Measurements from ENCODE around the gene RNASE7. TPM values are rescaled to one million over a fixed set of nuclear protein-coding genes. Genes with fewer than 3 reads are reported as not detected.

RNASE7 gene
- total RNA-seq, 2 donors from 2014 or later, result not detected

DNA sequence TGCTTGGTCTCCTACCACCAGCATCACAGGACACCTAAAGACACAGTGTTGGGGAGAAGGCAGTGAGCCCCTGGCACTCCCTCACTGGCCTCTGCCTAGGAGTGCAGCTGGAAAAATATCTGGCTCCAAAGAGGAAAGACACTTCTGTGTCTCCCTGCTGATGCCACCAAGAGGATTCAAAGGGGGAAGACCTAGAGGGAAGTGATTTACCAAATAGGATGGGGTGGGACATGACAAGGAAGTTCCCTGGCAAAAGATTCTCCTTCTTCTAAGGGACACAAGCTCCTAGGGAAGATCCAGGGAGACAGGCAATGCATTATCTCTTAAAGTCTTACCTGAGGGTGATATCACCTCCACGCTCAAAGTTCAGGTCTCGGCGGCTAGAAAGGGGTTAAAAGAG lies 23.4 kb upstream of the RNASE7 start:
- ATAC-seq, result no peak
- H3K9me3 Mint-ChIP-seq, result no peaks in the 10 kb centered on the region
- no peak overlapping the region for H3K27ac Mint-ChIP-seq
- DNase-seq (ENCODE audit: low spot score in 2 of 2), result no peak
- no peaks in the 10 kb centered on the region for H3K36me3 Mint-ChIP-seq

DNA sequence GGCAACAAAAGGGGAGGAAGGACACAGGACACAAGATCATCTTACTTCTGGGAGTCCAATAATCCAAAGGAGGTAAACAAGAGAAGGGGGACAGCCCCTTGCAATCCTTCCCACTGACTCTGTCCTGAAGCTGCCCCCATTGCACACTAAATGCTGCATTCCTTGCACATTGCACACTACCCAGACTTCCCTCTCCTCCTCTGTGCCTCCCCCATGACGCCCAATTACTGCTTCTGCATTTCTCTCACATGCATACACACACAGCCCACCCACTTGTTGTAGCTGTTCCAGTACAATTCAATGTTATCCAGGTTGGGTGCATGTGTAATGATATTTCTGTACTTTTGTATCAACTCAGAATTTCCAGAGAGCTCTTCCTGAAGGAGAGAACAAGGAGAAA lies 22.8 kb upstream of the RNASE7 start:
- H3K36me3 Mint-ChIP-seq, result no peaks in the 10 kb centered on the region
- ATAC-seq (no peak), DNase-seq (ENCODE audit: low spot score in 2 of 2) (no peak)

DNA sequence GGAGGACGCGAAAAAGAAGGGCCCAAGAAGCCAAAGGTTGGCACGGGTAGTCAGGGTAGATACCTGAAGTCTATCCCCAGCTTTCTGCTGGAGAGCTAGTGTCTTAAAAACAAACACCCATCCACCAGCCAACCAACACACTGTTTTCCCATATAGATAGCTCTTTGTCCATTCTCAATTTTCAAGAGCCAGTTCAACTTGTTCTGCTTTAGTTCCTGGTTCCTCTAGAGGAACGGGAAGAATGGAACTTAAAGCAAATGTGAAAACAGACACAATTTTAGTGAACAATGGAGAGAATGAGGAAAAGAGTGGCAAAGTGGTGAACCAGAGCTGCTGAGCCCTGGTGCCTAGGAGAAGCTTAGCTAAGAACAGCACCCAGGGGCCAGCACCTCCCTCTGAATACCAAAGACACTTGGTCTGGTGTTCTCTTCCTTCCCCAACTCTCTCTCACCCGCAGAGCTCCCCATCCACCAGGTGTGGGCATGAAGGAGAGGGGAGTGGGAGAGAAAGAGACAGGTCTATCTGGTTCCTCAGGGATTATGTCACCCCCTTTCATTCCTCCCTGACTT lies 21.1 kb upstream of the RNASE7 start:
- ATAC-seq (no peak), DNase-seq (ENCODE audit: low spot score in 2 of 2) (no peak)
- Mint-ChIP-seq H3K27ac (peak overlapping the region in 1 of 2 donors; percentile 11), H3K9me3 (no peaks in the 10 kb centered on the region), H3K36me3 (no peaks in the 10 kb centered on the region)

More for the DNA sequence above, 22.8 kb upstream of the RNASE7 start:
- Mint-ChIP-seq H3K9me3 (no peaks in the 10 kb centered on the region), H3K27ac (no peak overlapping the region)

DNA sequence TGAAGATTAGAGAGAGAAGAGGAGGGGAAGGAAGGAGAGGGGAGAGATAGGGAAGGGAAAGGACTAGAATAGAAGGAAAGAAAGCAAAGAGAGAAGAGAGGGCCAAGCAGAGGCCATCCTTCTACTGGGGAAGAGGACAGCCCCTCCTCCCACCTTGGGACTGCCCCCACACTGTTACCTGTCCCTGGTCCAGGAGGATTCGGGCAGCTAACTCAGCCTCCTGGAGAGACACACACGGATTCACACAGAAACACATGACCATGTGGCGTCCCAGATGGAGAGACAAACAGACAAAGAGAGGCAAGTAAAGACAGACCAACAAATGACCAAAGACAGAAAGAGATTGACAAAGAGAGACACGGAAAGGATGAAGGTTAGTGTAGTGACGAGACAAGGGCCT lies 19.5 kb upstream of the RNASE7 start:
- Mint-ChIP-seq H3K27ac (no peak overlapping the region), H3K9me3 (no peaks in the 10 kb centered on the region), H3K36me3 (no peaks in the 10 kb centered on the region)
- no peak for DNase-seq (ENCODE audit: low spot score in 2 of 2)
- no peak for ATAC-seq

DNA sequence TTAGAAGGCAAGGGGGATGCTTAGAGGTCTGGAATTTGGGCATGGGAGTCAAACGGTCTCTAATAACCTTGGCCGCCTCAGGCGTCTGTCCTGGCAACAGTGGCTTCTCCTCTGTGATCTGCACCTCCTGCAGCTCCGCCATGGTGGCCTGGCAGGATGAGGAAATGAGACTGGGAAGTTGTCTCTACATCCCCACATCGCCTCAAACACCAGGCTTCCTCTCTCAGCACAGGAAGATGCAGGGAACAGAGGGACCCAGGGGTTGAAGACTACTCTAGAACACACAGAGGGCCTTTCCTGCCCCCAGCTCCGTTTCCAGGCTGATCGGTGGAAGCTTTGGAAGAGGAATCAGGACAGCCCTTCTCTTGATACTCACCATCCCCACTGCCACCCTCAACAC lies 19.0 kb upstream of the RNASE7 start:
- Mint-ChIP-seq H3K27ac (no peak overlapping the region), H3K36me3 (no peaks in the 10 kb centered on the region), H3K9me3 (no peaks in the 10 kb centered on the region)
- DNase-seq (ENCODE audit: low spot score in 2 of 2) (no peak), ATAC-seq (no peak)

DNA sequence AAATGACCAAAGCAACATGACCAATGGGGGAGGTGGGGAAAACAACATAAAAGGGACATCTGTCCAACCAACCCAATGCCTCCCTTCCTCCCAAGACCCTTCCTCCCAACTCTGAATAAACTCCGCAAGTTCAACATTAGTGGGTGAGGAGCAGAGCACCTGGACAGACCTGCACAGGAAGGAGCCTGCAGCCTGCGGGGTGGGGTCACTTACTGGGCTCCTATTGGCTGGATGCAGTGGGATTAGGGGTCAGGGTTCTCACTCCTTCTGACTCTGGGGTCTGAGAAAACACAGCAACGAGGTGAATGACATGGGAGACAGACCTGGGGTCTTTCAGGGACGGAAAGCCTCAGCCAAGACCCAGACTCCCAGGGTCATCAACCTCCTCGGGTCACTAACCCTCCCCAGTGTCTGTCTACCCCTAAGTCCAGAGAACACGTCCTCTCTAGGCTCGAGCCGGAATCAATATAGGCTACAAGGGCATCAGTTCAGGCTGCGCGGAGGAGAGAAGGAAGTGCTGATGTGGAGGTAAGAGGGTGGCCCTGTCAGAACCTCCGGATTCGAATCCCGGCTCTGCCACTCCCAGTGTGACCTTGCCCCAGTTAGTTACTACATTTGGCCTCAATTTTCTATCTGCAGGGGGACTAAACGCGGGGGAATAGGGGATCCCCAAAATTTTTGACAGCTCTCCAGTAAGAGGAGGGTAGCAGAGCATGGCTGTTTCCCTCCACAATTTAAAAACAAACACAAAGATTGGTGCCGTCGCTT lies 18.2 kb upstream of the RNASE7 start:
- DNase-seq (ENCODE audit: low spot score in 2 of 2), result no peak

DNA sequence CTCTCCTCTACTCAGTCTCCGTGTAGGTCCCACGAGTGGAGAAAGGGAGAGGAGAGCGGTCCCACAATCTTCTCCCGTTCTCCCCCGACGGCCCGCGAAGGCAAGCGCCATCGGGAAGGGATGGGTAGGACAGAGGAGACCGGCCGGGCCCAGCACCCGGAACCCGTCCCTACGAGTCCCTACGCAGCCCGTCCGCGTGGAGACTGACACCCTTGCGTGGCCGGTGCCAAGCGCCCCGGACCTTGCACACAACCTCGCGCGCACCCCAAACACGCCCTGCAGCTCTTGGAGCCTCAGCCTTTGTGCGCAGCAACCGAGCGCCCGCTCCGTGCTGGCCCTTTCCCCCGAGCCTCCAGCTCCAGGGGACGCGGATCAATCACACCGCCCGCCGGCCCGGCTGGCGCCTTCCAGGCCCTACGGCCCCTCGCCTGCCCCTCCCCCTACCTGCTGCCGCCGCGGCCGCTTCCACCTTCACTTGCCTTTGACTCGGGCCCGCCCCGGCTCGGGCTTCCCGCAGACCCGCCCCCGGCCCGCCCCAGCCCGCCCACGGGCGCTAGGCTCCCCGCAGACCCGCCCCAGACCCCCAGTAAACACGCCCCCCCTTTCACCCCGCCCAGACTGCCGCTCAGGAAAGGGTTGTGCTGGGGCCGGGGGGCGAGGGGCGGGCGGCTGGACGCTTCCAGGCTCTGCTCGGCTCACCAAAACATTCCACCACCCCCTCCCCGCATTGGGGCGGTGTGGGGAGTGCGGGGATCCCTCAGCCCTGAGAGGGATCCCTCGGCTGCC lies 17.4 kb upstream of the RNASE7 start, which contains the start of gene NDRG2:
NDRG2 (minus strand) TSS at position 477 of the 786 bp plus-strand sequence. CDS start 1,746 bp downstream, outside the sequence.
- Mint-ChIP-seq H3K9me3 (no peaks in the 10 kb centered on the region), H3K36me3 (no peaks in the 10 kb centered on the region), H3K27ac (peak within 1 kb of the TSS; percentile 30 to 71)
- peak; percentile 85 to 88 for ATAC-seq
- DNase-seq (ENCODE audit: low spot score in 2 of 2), result peak; percentile 60 to 62

More for the DNA sequence above, 18.2 kb upstream of the RNASE7 start:
- peak in 1 of 2 donors; percentile 31 for ATAC-seq
- H3K36me3 Mint-ChIP-seq, result no peaks in the 10 kb centered on the region
- H3K27ac Mint-ChIP-seq, result peak overlapping the region; percentile 30 to 71
- no peaks in the 10 kb centered on the region for H3K9me3 Mint-ChIP-seq

DNA sequence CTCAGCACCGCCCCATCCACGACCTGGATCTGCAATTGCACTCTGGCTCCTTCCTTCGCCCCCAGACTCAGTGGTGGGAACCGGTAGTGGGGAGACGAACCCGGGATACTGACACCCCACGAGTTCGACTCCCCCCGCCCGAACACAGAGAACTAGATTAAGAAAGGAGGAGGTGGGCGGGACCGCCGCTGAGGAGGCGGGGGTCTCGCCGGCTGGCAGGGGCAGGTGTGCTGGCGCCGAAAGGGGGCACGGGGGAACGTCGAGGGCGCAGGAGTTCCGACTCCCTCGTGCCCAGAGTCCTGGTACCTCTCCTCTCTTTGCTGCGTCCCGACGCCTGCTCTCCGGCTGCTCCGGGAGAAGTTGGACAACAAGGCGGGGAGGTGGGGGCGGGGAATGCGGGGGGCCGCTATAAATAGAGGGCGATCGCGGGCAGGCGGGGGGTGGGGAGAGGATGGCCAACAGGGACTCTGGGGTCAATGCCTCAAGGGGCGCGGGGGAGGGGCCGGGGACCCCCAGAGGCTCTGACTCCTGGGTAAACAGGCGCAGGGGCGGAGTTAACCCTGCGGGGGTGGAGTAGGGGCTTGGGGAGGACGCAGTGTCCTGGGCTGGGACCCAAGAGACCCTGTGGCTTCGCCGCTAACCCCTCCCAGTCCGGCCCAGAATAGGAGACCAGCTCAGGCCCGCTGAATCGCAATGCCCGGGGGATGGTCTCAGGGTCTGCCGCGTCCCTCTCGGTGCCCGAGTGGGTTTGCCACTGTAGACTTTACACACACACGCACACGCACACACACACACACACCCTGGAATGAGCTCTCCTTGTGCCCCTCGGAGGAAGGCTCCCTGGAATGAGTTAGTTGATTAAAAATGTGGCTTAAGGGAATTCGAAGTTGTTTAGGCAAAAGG lies 16.5 kb upstream of the RNASE7 start:
- ATAC-seq (no peak), DNase-seq (ENCODE audit: low spot score in 2 of 2) (no peak)
- Mint-ChIP-seq H3K9me3 (no peaks in the 10 kb centered on the region), H3K27ac (no peak overlapping the region), H3K36me3 (no peaks in the 10 kb centered on the region)

DNA sequence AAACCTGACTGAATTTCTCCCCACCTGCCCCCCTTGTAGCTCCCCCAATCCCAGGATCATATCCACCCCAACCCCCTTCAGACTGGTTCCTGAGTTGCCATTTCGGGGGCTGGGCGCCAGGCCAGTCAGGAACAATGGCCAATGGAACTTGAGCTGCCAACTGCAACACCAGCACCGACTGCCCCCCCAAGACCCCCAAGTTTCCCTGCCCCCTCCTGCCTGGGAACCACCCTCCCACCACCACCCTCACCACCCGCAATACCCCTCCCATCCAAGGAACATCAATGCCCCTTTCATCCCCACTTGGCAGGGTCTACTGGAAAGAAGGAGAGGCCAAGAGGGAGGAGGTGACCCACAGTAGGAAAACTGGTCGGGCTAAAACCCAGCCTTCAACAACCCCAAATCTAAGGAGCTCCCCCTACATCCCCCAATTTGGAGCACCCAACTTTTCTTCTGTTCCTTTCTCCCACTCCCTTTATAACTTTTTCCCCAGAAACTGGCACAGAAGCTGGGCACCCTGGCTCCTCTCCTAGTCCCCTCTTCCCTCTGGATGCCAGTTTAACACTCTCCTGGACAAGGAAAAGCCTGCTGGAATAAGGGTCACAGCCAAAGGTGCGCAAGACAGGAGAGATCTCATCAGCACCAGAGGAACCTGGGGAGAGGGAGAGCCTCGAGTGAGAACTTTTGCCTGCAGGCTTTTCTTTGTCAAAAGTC lies 15.7 kb upstream of the RNASE7 start:
- DNase-seq (ENCODE audit: low spot score in 2 of 2) (no peak), ATAC-seq (no peak)
- no peaks in the 10 kb centered on the region for H3K9me3 Mint-ChIP-seq
- no peak overlapping the region for H3K27ac Mint-ChIP-seq
- H3K36me3 Mint-ChIP-seq, result no peaks in the 10 kb centered on the region

DNA sequence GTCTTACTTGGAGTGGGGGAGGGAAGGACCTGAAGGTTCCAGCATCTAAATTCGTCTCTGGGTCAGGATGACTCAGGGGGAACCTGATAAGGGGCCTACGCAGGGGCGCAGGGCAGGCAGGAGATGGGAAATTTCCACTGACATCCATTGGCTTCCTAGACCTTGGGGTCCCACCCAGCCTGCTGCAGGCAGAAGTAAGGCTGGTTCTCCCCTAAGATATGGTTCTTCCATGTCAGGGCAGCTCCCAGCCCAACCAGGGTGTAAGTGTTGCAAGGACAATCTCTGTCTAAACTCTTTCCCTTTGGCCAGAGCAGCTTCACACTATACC lies 15.2 kb upstream of the RNASE7 start:
- no peak for ATAC-seq
- no peak overlapping the region for H3K27ac Mint-ChIP-seq
- H3K36me3 Mint-ChIP-seq, result no peaks in the 10 kb centered on the region

DNA sequence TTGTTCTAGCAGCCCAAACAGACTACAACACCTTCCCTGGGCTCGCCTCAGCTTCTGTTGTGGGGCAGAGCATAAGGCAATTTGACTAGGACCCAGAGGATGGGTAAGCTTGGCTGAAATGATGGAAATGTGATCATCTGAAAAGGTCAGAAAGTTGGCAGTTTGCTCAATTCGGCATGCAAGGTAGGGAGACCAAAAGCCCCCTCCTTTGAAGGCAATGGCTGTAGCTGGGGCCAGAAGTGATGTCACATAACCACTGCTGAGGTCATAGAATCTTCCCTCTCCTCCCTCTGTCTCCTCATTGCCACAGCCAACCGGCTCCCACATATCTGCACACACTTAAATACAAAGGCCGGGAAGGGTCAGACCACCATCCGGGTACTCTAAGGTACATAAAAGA lies 12.2 kb upstream of the RNASE7 start, which contains the start of gene TPPP2:
TPPP2 (plus strand) TSS at position 301 of the 400 bp plus-strand sequence. CDS start 365 bp downstream, outside the sequence.
- H3K9me3 Mint-ChIP-seq, result no peaks in the 10 kb centered on the region
- no peak within 1 kb of the TSS for H3K27ac Mint-ChIP-seq
- no peak for ATAC-seq
- DNase-seq (ENCODE audit: low spot score in 2 of 2), result no peak
- H3K36me3 Mint-ChIP-seq, result no peaks in the 10 kb centered on the region

More for the DNA sequence above, 15.2 kb upstream of the RNASE7 start:
- no peak for DNase-seq (ENCODE audit: low spot score in 2 of 2)
- no peaks in the 10 kb centered on the region for H3K9me3 Mint-ChIP-seq

DNA sequence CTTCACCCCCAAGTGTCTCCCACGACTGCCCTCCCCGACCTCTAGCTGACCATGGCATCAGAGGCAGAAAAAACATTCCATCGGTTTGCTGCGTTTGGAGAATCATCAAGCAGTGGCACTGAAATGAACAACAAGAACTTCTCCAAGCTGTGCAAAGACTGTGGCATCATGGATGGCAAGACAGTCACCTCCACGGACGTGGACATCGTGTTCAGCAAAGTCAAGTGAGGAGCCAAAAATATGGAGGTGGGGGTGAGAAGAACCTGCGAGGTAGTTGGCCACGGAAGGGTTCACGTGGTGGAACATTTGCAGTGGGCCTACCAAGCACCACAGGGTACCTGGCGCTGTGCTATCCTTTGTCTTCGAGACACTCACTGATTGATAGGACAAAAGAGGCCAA lies 11.6 kb upstream of the RNASE7 start:
- Mint-ChIP-seq H3K27ac (no peak overlapping the region), H3K9me3 (no peaks in the 10 kb centered on the region), H3K36me3 (no peaks in the 10 kb centered on the region)
- DNase-seq (ENCODE audit: low spot score in 2 of 2), result no peak
- ATAC-seq, result no peak

DNA sequence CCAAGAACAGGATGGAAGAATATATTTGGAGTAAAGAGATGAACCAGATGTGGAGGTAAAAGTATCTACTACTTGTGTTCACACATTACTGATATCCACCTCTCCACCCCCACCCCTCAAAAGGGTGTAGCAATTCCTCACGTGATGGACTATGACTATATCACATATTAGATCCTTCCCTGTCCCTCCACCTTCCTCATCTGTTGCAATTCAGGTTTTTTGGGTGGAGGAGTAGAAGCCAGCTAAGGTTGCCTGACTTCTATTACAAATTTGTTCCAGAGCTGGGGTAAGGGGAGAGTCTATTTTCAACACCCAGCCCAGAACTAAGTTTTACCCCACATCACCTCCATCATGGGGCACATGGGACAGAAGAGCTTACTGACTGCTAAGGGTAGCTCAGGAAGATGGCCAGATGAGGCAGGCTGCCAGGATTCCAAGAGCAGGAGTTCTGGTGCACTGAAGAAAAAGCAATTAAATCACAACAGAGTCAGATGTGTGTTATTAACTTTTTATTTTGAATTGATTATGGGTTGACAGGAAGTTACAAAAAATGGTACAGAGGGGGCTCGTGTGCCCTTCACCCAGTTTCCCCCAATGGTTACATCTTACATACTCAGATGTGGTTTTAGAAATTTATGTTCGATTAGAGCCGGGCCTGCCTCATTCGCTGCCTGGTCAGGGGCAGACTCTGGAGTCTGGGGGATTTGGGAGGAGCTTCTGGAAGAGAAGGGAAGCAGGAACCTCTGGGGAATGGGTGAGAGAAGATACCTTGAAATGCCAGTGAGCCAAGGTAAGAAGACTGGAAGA lies 9.6 kb upstream of the RNASE7 start:
- ATAC-seq (no peak), DNase-seq (ENCODE audit: low spot score in 2 of 2) (no peak)
- Mint-ChIP-seq H3K9me3 (no peaks in the 10 kb centered on the region), H3K27ac (peak overlapping the region in 1 of 2 donors; percentile 8), H3K36me3 (no peaks in the 10 kb centered on the region)

DNA sequence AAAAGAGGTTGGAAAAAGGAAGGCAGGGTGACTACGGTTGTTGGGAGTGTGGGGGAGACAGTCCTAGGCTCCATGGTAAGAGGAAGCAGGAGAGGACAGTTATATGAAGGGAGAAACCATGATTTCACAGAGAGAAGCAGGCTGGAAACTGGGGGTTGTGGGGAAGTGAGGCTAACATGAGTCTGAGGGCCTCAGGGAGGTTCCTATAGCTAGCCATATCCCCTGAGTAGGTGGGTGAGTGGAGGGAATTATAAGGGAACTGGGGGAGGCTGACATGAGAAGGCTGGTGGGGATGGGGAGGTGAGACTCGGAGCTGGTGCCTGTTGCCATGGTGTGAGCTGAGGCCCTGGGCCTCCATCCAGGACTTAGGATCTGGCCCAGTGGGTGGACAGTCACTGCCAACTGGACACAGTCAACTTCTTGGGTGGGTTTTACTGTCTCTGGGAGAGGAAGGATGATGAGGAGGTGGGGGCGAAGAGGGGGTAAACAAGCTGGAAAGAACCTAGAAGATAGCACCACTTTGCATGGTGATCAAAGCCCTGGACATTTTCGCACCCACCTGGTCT lies 8.9 kb upstream of the RNASE7 start:
- no peak for DNase-seq (ENCODE audit: low spot score in 2 of 2)
- Mint-ChIP-seq H3K9me3 (no peaks in the 10 kb centered on the region), H3K27ac (peak overlapping the region; percentile 8 to 51), H3K36me3 (no peaks in the 10 kb centered on the region)
- ATAC-seq, result no peak

DNA sequence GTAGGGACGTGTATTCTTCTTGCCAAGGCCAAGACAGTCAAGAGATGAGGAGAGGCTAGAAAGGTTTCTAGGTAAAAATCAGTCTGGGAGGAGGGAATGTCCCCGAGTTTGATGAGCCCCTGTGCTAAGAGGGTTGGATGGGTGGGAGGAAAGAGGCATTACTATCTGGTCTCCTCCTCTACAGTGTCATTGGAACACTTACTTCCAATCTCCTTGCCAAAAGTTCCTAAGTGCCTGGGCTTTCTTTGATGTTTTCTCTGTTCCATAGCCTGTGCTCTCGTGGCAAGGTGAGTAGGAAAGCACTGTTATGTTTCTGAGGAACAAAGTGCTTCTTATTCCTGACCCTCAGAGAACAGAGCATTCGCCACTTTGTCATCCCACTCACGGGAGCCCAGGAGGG lies 7.5 kb upstream of the RNASE7 start, which contains the start of gene RNASE13:
RNASE13 (minus strand) TSS at position 101 of the 400 bp plus-strand sequence. CDS start 519 bp downstream, outside the sequence.
- ATAC-seq (no peak), DNase-seq (ENCODE audit: low spot score in 2 of 2) (no peak)
- H3K9me3 Mint-ChIP-seq, result no peaks in the 10 kb centered on the region
- no peak within 1 kb of the TSS for H3K27ac Mint-ChIP-seq
- H3K36me3 Mint-ChIP-seq, result no peaks in the 10 kb centered on the region

All from activated naive CD4-positive, alpha-beta T cell treated with anti-CD3 and anti-CD28 coated beads, Interleukin-2, amount 50 U/mL, for 72 hours (primary cell).